Endothelial cell of umbilical vein (primary cell): ENCODE results near the gene FEZF2.

Experiments used
- CTCF ChIP-seq, 2 donors: IDR thresholded peaks; 1 replicate in 1 of 2; 2 replicates in 1 of 2; pipeline ENCODE4 v1.5.1; 2011; ENCODE audit warnings: low read length in 2 of 2, mild to moderate bottlenecking in 2 of 2, moderate library complexity in 2 of 2, control low read depth in 1 of 2, inconsistent platforms in 1 of 2, low read depth in 1 of 2; ENCODE audit not compliant: insufficient read depth in 1 of 2; ENCODE audit errors: extremely low read depth in 1 of 2
- EZH2 ChIP-seq: IDR thresholded peaks from 2 replicates; pipeline ENCODE4 v1.6.1; 2012; ENCODE audit warnings: borderline replicate concordance, low read depth, mild to moderate bottlenecking, moderate library complexity, low read length, inconsistent platforms; ENCODE audit not compliant: severe bottlenecking
- FOS ChIP-seq: IDR thresholded peaks from 2 replicates; pipeline ENCODE4 v1.6.1; 2011; ENCODE audit warnings: mild to moderate bottlenecking, low read length, moderate library complexity, borderline replicate concordance; ENCODE audit not compliant: insufficient read depth
- JUN ChIP-seq: IDR thresholded peaks from 2 replicates; pipeline ENCODE4 v1.6.1; 2011; ENCODE audit warnings: borderline replicate concordance, low read depth; ENCODE audit not compliant: insufficient read length, insufficient read depth
- MAX ChIP-seq: IDR thresholded peaks from 2 replicates; pipeline ENCODE4 v1.6.1; 2011; ENCODE audit not compliant: insufficient read depth, insufficient read length
- MYC ChIP-seq: IDR thresholded peaks from one replicate; pipeline ENCODE4 v1.6.1; 2011; ENCODE audit warnings: mild to moderate bottlenecking, low read depth, low read length
- POLR2A ChIP-seq: IDR thresholded peaks from 2 replicates; pipeline ENCODE4 v1.6.1; 2012; ENCODE audit warnings: low read depth, mild to moderate bottlenecking, control low read depth, low read length
- POLR2AphosphoS5 ChIP-seq: IDR thresholded peaks from 2 replicates; pipeline ENCODE4 v1.6.1; 2012; ENCODE audit warnings: low read depth, mild to moderate bottlenecking, control low read depth, low read length, moderate library complexity; ENCODE audit not compliant: insufficient read depth

GRCh38 chr3:62405566-62405965 lies 32.2 kb upstream of the FEZF2 start:
- no peak for TF ChIP-seq CTCF (IDR thresholded peaks at IDR 0.05; ENCODE audit: extremely low read depth in 1 of 2, insufficient read depth in 1 of 2, low read depth in 1 of 2, low read length in 2 of 2)
- no peak for TF ChIP-seq POLR2AphosphoS5
- no peak for TF ChIP-seq EZH2
- no peak for TF ChIP-seq JUN
- TF ChIP-seq MYC: no peak
- no peak for TF ChIP-seq POLR2A
- TF ChIP-seq MAX: no peak
- TF ChIP-seq FOS: no peak
